ENCODE measurements around the gene XPNPEP1.

The XPNPEP1 gene

DNA sequence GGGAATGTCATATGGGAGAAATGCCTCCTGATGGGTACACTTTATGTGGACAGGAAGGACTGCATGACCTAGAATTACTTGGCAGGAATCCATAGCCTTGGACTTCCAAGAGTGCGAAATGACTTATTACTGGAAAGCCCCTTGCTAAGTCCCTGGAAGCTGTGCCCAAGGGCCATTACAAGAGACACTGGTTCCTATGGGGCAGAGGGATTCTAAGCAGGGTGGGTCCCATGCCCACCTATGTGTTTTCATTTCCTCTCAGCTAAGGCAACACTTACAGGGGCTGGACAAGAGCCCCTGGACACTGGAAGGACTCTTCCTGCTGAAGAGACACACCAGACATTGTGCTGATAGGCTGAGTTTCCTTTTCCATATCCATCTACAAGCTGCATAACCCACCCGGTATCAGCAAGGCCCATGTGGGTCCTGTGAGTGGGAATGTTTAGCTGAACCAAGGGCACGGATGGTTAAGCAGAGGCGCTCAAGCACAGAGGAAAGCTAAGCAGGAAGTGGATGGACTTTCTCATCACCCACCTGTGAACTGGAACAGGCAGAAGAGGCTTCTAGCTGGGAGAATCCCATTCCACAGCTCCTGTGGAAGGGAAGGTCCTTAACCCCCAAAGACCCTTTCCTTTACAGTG, 56.2 kb downstream of the XPNPEP1 start:
- DNase-seq (ENCODE audit: low read depth, low spot score), result no peak

DNA sequence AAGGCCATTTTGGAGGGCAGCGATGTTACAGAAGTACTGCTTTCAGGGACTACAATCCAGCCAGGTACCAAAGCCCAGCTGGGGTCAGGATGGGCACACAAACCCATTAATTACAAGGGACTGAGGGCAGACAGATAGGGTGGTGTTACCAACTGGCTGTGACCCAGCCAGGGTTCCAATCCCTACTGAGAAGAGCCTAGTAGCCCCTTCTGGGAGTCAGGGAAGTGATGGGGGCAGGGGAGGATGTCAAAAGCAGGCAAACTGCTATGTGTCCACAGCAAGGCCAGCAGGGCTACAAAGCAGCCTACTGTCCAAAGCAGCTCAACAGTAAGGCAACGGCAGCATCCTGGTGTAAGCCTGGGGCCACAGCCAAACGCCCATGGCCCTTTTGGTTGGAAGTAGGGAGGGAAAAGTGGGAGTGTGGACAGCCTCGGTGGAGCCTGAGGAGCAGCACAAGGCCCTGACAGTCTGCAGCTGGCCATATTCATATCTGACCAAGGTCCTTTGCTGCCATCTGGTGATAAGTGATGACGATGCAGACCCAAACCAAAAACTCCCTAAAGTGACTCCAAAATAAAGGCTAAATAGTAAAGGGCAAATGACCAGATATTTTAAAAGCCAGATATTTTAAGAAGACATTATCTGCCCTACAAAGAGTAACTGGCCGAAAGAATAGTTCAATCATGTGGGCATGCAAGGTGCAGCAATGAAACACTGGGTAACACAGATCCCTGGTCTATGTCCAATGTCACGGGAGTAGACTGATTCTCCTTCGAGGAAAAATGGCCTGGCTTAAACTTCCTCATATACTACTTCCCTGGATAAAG, 56.9 kb downstream of the XPNPEP1 start:
- DNase-seq (ENCODE audit: low read depth, low spot score), result peak; percentile 42

DNA sequence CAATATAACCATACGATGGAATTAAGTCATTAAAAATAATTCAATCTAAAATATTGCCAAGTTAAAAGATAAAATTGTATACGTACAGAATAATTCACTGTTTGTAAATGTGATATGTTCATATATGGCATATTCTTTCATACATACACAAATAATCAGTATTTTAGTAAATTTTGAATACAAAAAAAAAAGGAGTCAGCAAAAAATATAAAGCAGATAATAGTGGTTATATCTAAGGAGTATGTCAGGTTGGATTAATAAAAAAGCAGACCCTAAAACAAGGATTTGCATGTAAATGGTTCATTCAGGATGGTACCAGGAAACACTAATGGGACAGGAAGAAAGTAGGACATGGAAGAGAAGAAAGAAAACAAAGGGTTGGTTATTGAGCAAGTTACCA, 59.5 kb downstream of the XPNPEP1 start:
- DNase-seq (ENCODE audit: low read depth, low spot score), result no peak

DNA sequence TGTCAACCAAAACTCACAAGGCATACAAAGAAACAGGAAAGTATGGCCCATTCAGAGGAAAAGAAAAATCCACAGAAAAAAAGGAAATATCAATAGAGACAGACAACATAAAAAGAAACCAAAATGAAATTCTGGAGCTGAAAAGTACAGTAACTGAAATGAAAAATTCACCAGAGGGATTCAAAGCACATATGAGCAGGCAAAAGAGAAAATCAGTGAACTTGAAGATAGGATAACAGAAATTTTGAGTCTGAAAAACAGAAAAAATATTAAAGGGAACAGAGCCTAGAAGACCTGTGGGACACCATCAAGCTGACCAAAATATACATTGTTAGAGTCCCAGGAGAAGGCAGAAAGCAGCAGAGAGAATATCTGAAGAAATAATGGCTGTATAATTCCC, 60.6 kb downstream of the XPNPEP1 start:
- DNase-seq (ENCODE audit: low read depth, low spot score), result no peak

DNA sequence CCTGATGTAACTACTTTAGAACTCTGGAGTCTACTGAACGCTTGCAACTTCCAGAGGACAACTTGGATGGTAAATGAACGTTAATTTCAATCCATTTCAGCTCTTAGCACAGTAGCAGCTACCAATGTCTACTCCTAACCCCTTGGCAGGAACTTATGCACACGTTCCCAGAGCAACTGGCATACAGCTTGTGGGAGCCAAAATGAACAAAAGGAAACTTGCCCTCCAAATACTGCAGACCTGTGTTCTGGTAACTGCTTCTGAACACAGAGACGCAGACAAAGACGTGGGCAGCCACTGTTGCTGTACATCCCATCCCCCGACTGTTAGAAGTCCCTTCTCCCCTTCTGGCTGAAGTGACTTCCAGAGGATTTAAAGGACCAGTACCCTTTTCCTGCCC, 61.3 kb downstream of the XPNPEP1 start:
- peak; percentile 6 for DNase-seq (ENCODE audit: low read depth, low spot score)

DNA sequence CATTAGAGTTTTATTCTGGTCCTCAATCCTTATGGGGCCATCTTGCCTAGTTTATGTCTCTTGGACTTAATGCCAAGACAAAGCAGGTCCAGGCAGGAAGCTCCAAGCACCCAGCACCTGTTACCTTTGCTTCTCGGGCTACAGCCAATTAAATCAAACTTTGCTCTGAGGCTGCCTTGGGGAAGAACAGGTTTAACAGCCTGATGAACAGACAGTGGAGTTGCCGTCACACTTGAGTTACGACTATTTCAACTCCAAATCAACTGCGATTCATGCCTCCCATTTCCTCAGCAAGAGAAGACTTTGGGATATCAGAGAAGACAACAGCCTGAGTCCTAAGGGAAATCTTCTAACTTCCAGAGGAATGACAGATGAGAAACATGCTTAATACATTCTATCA, 62.2 kb downstream of the XPNPEP1 start:
- DNase-seq (ENCODE audit: low read depth, low spot score), result peak; percentile 28

DNA sequence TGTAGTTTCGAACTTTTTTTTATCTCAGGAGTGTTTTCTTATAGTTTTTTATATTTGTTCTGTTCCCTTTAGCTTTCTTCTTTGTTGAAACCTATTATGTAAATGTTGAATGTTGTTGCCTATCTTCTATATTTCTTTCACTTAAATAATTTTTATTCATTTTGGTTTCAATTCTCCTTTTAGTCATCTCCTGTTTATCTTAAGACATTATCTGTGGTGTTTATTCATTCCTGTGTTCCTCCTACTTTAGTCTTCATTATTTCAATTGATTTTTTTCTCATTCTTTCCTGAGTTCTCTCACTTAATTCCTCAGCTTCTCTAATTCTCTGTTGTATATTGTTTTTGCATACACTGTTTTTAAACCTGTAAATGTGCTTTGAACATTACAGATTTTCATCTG, 64.1 kb downstream of the XPNPEP1 start:
- no peak for DNase-seq (ENCODE audit: low read depth, low spot score)

DNA sequence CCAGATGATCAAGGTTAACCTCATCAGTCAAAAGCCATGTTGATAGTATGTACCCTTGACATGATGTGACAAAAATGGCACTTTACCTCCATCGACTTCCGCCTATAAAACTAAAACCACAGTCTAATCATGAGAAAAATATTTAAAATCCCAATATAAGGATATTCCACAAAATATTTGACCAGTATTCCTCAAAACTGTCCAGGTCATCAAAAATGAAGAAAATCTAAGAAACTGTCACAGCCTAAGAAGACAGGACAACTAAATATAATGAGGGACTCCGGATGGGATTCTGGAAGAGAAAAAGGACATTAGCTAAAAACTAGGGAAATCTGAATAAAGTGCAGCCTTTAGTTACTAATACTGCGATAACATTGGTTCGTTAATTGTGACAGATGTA, 67.6 kb downstream of the XPNPEP1 start:
- no peak for DNase-seq (ENCODE audit: low read depth, low spot score)

DNA sequence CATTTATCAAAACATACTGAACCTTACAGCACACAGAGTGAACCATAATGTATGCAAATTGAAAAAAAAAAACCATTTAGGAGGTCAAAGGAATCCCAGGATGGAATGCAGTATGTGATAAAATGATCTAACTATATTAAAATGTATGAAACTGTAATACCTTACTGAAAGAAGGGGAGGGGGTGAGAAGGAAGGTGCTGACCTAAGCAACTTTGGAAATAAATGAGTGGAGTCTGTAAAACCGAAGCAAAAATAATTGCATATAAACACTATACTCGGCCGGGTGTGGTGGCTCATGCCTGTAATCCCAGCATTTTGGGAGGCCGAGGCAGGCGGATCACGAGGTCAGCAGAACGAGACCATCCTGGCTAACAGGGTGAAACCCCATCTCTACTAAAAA, 69.4 kb downstream of the XPNPEP1 start:
- DNase-seq (ENCODE audit: low read depth, low spot score), result no peak

DNA sequence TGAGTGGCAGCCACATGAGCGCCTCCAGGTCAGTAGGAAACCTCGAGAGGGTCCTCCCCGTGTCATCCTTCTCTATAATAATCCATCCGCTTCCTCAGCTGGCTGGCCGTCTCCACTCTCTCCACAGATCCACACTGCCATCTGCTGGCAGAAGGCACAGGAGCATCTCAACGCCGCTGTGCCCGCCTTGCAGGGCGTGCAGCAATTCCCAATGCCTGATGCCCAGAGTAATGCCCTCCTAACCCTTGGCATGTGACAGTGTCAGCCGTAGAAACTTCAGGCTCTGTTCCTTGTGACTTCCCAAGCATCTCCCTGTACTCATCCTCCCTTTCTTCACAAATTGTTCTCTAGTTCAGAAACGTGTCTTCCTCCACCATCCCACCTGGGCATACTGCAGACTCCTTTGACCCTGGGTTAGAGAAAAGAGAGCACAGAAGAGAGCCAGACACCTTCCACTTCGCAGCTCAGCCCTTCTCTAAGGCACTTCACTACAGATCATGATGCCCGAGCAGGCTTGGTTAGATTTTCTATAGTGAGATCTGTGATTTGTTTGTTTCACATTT, 70.8 kb downstream of the XPNPEP1 start:
- DNase-seq (ENCODE audit: low read depth, low spot score), result peak; percentile 81

DNA sequence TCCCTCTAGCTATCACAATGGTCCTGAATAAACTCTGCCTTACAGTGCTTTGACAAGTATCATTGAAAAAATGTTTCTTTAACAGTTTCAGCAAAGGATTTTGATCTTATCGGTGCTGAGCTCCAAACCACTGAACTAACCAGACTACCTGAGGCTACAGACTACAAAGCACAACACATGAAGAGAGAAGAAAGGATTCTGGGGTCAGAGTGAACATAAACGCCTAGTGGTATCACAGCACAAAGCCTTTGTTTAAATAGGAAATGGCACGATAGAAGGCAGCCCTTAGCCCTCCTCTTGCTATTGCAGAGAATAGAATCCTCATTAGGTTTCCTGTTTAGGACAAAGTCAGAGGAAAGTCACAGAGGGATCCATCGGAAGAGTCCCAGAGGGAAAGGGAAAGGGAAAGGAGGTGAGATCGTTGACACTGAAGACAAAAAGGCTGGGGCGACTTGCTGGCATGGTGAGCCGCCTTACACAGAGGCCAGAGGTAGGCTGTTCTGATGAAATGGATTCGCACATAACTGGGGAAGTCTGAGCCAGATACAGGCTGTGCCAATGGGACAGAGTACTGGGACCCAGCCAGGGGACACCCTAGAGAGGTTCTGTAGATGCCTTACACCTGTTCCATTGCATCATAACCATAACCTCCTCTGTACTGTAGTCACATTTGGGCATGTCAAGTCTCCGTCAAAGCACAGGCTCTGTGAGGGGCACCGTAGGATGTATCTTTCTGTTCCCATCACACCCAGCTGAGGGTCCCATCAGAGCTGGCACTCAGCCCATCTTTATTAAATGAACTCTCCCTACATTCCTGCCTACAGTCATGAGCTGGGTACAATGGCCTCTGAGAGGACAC, 71.5 kb downstream of the XPNPEP1 start:
- peak; percentile 8 for DNase-seq (ENCODE audit: low read depth, low spot score)

DNA sequence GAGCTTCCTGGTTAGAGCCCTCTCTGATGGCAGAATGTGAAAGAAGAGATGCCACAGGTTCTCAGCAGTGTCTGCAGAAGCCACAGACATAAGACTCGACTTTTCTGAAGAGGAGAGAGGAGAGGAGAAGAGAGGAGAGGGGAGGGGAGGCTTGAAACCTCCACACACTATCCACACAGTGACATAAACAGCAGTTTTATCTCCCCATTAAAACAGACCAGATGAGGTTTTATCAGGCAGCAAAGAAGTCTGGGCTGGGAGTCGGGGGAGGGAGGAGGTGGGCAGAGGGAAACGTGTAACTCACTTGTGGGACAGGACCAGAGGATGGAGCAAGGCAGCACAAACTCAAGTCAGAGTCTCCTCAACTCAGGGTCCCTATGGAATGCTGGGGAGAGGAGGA, 76.5 kb downstream of the XPNPEP1 start:
- peak; percentile 5 for DNase-seq (ENCODE audit: low read depth, low spot score)

DNA sequence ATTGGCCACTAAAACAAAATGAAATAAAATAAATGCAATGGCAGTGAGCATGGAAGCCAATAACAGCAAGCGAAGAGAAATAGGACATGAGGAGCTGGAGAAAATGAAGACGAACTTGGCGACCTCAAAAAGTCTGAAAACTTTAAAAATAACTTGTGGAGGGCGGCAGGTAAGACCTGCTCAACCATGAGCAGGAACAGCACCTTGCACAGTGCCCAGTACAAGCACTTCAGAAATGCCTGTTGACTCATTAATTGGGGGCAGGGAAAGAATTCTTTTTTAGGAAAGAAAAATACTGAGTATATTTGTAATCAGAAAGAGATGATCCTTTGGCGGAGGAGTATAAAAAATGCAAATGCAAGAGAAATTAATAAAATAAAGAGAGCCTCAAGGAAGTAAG, 78.0 kb downstream of the XPNPEP1 start:
- no peak for DNase-seq (ENCODE audit: low read depth, low spot score)

DNA sequence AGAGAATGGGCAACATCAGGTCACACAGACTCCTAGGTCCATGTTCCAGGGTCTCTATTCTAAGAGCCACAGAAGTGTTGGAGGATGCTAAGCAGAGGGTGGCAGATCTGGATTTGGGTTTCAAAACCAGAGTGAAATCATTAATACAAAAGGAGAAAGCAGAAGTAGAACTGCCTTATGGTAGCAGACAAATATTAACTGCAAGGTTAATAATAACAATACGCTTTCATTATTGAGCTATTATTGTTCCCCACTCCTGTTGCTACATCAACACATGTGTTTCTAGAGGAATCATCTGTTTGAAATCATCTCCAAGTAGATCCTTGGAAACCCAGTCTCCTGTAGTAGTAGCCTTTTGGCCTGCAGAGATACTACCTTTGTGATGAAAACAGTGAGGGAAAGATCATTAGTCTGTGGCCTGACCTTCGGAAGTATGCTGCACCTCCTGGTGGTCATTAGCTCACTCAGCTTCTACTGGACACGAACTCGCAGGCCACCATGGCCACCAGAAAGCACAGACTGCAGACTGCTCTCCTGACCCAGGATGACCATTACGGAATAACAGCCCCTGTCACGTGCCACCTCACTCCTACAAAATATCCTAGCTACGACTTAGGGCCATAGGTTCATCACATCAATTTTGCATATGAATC, 84.6 kb downstream of the XPNPEP1 start:
- peak; percentile 10 for DNase-seq (ENCODE audit: low read depth, low spot score)

DNA sequence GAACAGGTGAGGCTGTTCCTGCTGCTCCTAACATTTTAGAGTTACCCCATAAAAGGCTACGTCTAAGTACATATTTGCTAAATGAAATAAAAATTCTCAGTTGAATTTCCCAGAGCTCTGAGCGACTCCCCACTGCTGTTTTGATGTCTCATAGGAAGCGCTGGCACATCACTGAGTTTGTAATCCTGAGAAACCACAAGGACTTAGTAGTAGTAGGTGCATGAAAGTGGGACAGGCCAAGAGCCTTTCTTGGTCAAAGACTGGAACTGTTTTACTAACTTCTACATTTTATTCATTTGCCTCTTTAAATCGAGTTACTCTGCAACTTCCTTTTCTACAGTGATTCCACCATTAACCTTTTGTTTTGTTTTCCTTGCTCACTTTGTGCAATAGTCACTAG, 85.9 kb downstream of the XPNPEP1 start:
- DNase-seq (ENCODE audit: low read depth, low spot score), result no peak

DNA sequence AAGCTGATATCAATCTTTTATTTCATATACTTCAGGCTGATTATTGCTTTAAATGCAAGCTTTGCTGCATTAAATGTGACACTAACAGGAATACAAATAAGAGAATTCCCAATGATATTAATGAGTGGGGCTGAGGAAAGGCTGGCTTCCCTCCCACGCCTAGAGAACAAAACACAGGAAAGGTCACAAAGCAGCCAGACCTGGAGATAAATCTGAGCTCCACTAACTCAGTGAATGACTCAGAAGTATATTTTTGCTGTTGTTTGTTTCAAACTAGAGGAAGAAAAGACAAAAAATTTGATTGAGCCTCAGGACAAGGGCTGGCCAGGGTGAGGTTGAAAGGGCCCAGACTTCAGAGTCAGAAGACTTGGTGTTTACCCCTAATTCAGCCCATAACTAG, 88.1 kb downstream of the XPNPEP1 start:
- DNase-seq (ENCODE audit: low read depth, low spot score), result no peak

DNA sequence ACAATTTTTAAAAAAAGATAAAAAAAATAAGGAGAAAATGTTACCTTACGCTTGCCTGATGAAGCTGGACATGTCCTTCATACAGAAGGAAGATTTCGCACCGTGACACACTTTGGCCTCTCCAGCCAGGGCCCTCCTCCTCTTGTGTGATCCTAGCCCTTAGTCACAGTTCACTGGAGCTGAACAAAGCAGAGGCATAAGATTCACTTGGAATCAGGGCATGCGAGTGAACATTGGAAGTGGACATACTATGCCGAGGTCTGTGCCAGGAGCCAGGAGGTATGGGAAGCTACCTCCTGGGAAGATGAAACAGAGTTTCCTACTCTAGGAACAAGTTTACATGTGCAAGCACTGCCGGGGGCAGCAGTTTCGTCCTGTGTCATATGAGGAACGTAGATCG, 91.5 kb downstream of the XPNPEP1 start:
- DNase-seq (ENCODE audit: low read depth, low spot score), result no peak

DNA sequence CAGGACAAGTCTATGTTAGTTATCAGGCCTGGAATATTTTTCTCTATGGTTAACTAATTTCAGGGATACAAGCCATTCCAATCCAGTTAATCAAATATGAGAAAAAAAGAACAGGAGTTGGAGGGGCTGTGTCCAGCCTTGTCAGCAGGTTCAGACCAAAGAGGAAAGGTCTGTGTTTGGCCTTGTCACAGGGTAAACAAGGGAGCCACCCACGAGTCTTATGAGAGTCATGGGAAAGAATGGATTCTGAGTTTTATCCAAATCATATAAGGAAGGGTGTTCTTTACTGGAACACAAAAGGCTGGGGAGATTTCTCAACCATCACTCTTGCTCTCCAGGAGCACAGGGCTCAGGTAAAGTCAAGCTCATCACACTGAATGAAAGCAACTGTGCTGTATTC, 99.1 kb downstream of the XPNPEP1 start:
- DNase-seq (ENCODE audit: low read depth, low spot score), result no peak

DNA sequence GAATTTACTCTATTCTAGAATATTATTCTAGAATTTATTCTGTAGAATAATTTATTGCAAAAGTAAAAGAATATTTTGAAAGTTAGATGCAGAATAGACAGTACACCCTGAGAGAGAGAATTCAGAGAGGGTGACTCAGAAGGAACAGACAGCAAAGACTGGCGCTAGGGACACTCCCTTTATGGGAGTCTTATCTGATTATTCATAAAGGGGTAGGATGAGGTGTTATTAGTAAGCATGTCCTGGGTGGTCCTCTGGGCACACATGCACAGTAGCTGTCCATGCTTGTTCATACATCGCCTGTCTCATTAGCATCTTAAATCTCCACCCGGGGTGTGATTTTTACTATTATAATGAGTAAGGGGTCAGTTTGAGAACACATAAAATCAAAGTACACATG, 100.1 kb downstream of the XPNPEP1 start:
- DNase-seq (ENCODE audit: low read depth, low spot score), result no peak

DNA sequence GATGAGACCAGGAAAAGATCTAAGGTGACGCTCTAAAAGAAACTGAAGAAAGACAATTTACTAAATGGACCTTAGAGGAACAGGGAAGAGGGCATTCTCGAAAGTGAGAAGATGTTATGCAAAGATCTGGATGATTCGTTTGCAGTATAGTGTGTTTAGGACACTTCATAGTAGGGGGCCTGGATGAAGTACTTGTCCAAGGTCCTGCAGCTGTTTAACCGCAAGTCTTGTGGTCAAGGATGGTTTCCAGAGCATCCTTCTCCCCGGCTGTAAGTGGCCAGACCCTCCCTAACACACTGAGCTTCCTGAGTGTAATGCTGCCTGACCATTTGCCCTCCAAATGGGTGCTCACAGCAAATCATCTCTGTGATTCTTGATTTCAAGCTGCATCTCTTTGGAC, 101.6 kb downstream of the XPNPEP1 start:
- no peak for DNase-seq (ENCODE audit: low read depth, low spot score)

DNA sequence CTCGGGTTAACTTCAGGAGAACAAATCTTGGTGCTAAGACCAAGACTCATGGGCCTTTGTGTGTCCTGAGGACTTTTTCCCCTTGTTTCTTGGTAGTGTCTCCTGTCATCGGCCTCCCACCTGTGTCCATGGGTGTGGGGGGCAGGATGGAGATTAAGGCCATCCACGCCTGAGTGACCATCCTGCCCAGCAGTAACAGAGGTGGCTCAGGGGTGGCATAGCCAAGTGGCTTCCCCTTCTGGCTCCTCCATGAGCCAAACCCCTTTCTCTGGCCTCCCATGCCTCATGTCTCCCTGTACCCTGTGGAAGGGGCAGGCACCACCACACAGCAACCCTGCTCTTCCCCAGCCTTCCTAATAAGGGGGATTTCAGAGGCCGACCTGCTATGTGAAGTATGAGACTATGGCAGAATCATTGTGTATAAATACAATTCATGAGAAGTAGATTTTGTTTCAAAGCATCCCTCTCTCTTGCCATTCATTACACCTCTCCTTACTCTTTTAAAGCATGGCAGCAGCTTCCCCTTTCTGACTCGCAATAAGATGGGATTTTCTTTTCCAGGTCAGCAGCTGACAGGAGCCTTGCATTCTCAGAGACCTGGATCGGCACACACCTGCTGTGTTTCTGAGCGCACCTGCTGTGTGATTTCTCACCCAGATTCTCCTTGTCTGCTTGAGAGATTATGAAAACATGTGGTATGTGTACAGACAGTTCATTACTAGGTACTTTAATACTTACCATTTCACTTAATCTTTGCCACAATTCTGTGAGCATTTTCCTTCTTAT, 102.5 kb downstream of the XPNPEP1 start:
- no peak for DNase-seq (ENCODE audit: low read depth, low spot score)
